ENCODE measurements around the gene SEC24D. TPM values are rescaled to one million over a fixed set of nuclear protein-coding genes. Genes with fewer than 3 reads are reported as not detected.

The SEC24D gene
- total RNA-seq, 1 donor from 2014 or later = 28.3 TPM

DNA sequence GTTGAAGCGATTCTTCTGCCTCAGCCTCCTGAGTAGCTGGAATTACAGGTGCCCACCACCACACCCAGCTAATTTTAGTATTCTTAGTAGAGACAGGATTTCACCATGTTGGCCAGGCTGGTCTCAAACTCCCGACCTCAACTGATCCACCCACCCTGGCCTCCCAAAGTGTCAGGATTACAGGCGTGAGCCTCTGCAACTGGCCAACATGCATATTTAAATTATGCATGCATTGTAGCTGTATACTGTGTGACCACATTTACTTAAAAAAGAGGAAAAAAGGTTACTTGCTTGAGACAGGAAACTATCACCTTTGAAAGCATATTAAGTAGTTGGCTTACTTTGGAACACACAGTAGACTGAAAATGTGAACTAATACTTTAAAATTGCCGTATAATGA, 121.2 kb downstream of the SEC24D start:
- TF ChIP-seq, protein P1, sequence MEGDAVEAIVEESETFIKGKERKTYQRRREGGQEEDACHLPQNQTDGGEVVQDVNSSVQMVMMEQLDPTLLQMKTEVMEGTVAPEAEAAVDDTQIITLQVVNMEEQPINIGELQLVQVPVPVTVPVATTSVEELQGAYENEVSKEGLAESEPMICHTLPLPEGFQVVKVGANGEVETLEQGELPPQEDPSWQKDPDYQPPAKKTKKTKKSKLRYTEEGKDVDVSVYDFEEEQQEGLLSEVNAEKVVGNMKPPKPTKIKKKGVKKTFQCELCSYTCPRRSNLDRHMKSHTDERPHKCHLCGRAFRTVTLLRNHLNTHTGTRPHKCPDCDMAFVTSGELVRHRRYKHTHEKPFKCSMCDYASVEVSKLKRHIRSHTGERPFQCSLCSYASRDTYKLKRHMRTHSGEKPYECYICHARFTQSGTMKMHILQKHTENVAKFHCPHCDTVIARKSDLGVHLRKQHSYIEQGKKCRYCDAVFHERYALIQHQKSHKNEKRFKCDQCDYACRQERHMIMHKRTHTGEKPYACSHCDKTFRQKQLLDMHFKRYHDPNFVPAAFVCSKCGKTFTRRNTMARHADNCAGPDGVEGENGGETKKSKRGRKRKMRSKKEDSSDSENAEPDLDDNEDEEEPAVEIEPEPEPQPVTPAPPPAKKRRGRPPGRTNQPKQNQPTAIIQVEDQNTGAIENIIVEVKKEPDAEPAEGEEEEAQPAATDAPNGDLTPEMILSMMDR (conservative IDR thresholded peaks at IDR 0.05; ENCODE audit: low read depth, low read length) = no peak
- no peak overlapping the region for H3K4me3 ChIP-seq (ENCODE audit: low read depth, low read length)
- DNase-seq (ENCODE audit: low read depth) = no peak

GRCh38 chr4:118712872-118713271, 123.1 kb downstream of the SEC24D start:
- DNase-seq (ENCODE audit: low read depth) = no peak
- no peak overlapping the region for H3K4me3 ChIP-seq (ENCODE audit: low read depth, low read length)

DNA sequence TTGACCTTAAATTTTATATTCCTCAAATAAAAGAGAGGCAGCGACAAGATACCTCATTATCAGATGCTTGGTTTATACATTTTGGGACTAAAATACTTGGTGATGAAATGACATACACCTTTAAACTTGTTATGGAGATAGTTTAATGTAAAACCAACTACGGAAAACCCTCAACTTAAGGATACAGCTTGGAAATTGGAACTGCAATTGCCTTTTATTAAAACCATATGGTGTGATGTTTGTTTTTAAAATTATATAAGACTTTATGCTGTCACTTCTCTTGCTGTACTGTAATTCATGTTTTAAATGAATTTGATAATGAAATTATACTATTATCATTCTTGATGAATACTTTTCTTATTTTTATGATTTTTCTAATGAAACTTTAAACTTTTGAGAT, 124.9 kb downstream of the SEC24D start:
- DNase-seq (ENCODE audit: low read depth) = no peak
- TF ChIP-seq, protein P1 (conservative IDR thresholded peaks at IDR 0.05; ENCODE audit: low read depth, low read length) = no peak
- no peak overlapping the region for H3K4me3 ChIP-seq (ENCODE audit: low read depth, low read length)

More at GRCh38 chr4:118712872-118713271, 123.1 kb downstream of the SEC24D start:
- TF ChIP-seq, protein P1 (conservative IDR thresholded peaks at IDR 0.05; ENCODE audit: low read depth, low read length) = no peak

GRCh38 chr4:118703118-118703517, 132.8 kb downstream of the SEC24D start:
- no peak for DNase-seq (ENCODE audit: low read depth)
- TF ChIP-seq, protein P1 (conservative IDR thresholded peaks at IDR 0.05; ENCODE audit: low read depth, low read length) = no peak
- H3K4me3 ChIP-seq (ENCODE audit: low read depth, low read length) = no peak overlapping the region

DNA sequence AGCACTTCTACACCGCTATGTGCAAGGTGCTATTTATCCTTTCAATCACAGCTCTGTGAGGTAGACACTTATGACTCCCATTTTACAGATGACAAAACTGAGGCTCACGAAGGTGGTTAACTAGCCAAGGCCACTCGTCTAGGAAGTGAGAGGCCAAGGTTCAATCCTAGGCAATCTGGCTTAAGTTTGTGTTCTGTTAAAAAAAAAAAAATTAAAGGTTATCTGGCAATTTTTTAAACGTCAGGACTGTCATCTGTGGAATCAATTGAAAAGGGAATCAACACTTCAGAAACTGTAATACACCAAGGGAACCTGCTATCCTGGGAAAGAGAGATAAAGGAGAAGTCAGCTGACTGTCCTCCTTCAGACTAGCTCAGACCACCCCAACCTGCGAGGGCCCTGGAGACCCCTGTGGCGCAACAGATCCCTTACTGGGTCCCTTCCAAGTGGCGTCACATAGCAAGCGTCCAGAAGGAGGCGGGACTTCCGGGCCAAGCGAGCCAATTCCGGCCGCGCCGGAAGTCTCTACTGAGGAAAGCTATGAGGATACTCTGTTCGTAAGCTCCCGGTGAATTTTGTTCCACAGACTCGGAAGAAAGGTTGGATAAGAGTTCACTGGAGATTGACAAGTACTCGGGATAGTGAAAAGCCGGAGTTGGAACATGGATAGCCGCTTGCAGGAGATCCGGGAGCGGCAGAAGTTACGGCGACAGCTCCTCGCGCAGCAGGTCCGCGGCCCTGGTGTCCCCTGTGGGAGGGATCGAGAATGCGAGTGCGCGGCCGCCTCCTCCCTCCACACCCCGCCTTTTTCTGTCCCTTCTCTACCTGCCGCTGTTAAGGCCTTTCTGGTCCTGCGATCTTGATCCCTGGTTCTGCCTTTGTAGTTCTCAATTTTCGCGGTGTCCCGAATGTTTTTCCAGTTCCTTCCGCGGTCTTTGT, 150.8 kb downstream of the SEC24D start, which contains the start of gene METTL14:
Gene METTL14, plus strand, starts transcription at position 520 of the 939 bp plus-strand sequence. Its CDS starts 143 bp downstream, at position 663.
- H3K4me3 ChIP-seq (ENCODE audit: low read depth, low read length) = peak within 1 kb of the TSS; percentile 81
- DNase-seq (ENCODE audit: low read depth) = peak; percentile 52
- TF ChIP-seq, protein P1 (conservative IDR thresholded peaks at IDR 0.05; ENCODE audit: low read depth, low read length) = no peak

- TF ChIP-seq, protein P1 (conservative IDR thresholded peaks at IDR 0.05; ENCODE audit: low read depth, low read length) = no peak
- no peak overlapping the region for H3K4me3 ChIP-seq (ENCODE audit: low read depth, low read length)
- DNase-seq (ENCODE audit: low read depth) = no peak
Observed at GRCh38 chr4:118683513-118683912, 152.4 kb downstream of the SEC24D start.
